Measurements from ENCODE around the gene WDCP.
"Not testable (repeated sequence)": the region's sequence is repeated elsewhere in the genome, so short reads cannot be mapped to it uniquely, and the experiment has no call there.

The WDCP gene

GRCh38 chr2:24021122-24021998, 25.8 kb downstream of the WDCP start:
- no peak for DNase-seq

- no peak for DNase-seq
Measured at GRCh38 chr2:24020244-24020643, 26.9 kb downstream of the WDCP start.

- no peak for DNase-seq
Measured at GRCh38 chr2:24019729-24020128, 27.5 kb downstream of the WDCP start.

- DNase-seq, result no peak
Measured at GRCh38 chr2:24018241-24018640, 28.9 kb downstream of the WDCP start.

GRCh38 chr2:24017711-24018110, 29.5 kb downstream of the WDCP start:
- DNase-seq, result no peak

GRCh38 chr2:24016853-24017703, 30.1 kb downstream of the WDCP start:
- no peak for DNase-seq

- no peak for DNase-seq
Measured at GRCh38 chr2:24016376-24016761, 30.8 kb downstream of the WDCP start.

- no peak for DNase-seq
Measured at GRCh38 chr2:24015562-24016375, 31.4 kb downstream of the WDCP start.

- not testable (repeated sequence) for DNase-seq
Measured at GRCh38 chr2:24014902-24015301, 32.3 kb downstream of the WDCP start.

- no peak for DNase-seq
Measured at GRCh38 chr2:24012521-24013188, 34.5 kb downstream of the WDCP start.

- DNase-seq, result no peak
Measured at GRCh38 chr2:24011250-24012104, 35.7 kb downstream of the WDCP start.

- DNase-seq, result no peak
Measured at GRCh38 chr2:24010477-24011249, 36.5 kb downstream of the WDCP start.

GRCh38 chr2:24009680-24010476, 37.3 kb downstream of the WDCP start, which contains the start of gene MFSD2B:
Gene MFSD2B, plus strand, starts transcription at chr2:24010085. Its CDS starts 12 bp downstream, at chr2:24010097.
- DNase-seq, result no peak

- no peak for DNase-seq
Measured at GRCh38 chr2:24009367-24009679, 37.9 kb downstream of the WDCP start.

GRCh38 chr2:24008672-24009366, 38.4 kb downstream of the WDCP start:
- no peak for DNase-seq

- no peak for DNase-seq
Measured at GRCh38 chr2:24007693-24008092, 39.5 kb downstream of the WDCP start.

GRCh38 chr2:23994567-23994966, 52.6 kb downstream of the WDCP start:
- no peak for DNase-seq

GRCh38 chr2:23993736-23994269, 53.4 kb downstream of the WDCP start:
- no peak for DNase-seq

- DNase-seq, result no peak
Measured at GRCh38 chr2:23992931-23993330, 54.3 kb downstream of the WDCP start.

Data from femur (tissue), 1 donor.